Tracheal epithelial cell (primary cell): Measurements from ENCODE around the gene SMC6. TPM values are rescaled to one million over a fixed set of nuclear protein-coding genes. Genes with fewer than 3 reads are reported as not detected.

Experiments
- total RNA-seq: library from RNA; depleted of rRNA; stranded (reverse); fragments of >200 nt; gene quantifications from 2 replicates; pipeline ENCODE4 v1.2.1, GENCODE V29; 2014

The SMC6 gene, protein sequence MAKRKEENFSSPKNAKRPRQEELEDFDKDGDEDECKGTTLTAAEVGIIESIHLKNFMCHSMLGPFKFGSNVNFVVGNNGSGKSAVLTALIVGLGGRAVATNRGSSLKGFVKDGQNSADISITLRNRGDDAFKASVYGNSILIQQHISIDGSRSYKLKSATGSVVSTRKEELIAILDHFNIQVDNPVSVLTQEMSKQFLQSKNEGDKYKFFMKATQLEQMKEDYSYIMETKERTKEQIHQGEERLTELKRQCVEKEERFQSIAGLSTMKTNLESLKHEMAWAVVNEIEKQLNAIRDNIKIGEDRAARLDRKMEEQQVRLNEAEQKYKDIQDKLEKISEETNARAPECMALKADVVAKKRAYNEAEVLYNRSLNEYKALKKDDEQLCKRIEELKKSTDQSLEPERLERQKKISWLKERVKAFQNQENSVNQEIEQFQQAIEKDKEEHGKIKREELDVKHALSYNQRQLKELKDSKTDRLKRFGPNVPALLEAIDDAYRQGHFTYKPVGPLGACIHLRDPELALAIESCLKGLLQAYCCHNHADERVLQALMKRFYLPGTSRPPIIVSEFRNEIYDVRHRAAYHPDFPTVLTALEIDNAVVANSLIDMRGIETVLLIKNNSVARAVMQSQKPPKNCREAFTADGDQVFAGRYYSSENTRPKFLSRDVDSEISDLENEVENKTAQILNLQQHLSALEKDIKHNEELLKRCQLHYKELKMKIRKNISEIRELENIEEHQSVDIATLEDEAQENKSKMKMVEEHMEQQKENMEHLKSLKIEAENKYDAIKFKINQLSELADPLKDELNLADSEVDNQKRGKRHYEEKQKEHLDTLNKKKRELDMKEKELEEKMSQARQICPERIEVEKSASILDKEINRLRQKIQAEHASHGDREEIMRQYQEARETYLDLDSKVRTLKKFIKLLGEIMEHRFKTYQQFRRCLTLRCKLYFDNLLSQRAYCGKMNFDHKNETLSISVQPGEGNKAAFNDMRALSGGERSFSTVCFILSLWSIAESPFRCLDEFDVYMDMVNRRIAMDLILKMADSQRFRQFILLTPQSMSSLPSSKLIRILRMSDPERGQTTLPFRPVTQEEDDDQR
- total RNA-seq = 20.0 TPM in 2 replicates

GRCh38 chr2:17753803-17754663, at the start of gene SMC6, which contains the start of gene GEN1:
Gene SMC6, minus strand, starts transcription at chr2:17753810. Its CDS starts 7,864 bp downstream, at chr2:17745946.
Gene GEN1, plus strand, starts transcription at chr2:17754138. Its CDS starts 5,806 bp downstream, at chr2:17759944.

Other genes with a start within 250 kb of the SMC6 start
- gene RAD51AP2, start 235.4 kb downstream of the SMC6 start, total RNA-seq = 0.21 and 0.24 TPM in 2 replicates
- 6.4 and 8.7 TPM in 2 replicates for gene VSNL1, start 213.1 kb downstream of the SMC6 start, total RNA-seq
- 2.4 and 5.5 TPM in 2 replicates for gene GEN1, start 328 bp upstream of the SMC6 start, total RNA-seq
- not detected in 2 replicates for gene MSGN1, start 62.6 kb upstream of the SMC6 start, total RNA-seq
- gene KCNS3, start 124.9 kb upstream of the SMC6 start, total RNA-seq = 3.0 and 20.2 TPM in 2 replicates